H1 (cell line): Measurements from ENCODE around the gene TUBB1.

Experiments
- CBX5 ChIP-seq: fragments of 300-800, 300-1000 bp; sonication (generic); IDR thresholded peaks from 2 replicates; pipeline ENCODE4 v1.7.1; 2016; ENCODE audit warnings: antibody characterized with exemption, low read length, low read depth
- CTCF ChIP-seq, 3 experiments: IDR thresholded peaks; 1 replicate in 2 of 3; 2 replicates in 1 of 3; pipeline versions ENCODE4 v1.5.1 to v1.6.1; 2011; ENCODE audit warnings: low read length in 3 of 3, mild to moderate bottlenecking in 3 of 3, inconsistent platforms in 2 of 3, low read depth in 1 of 3, moderate library complexity in 1 of 3; ENCODE audit not compliant: insufficient read depth in 1 of 3; ENCODE audit errors: control extremely low read depth in 1 of 3
- KDM5A ChIP-seq: fragments of 200-600 bp; IDR thresholded peaks from 2 replicates; pipeline ENCODE4 v1.7.1; 2012; ENCODE audit warnings: mild to moderate bottlenecking, low read length, inconsistent platforms, mixed read lengths
- POLR2AphosphoS5 ChIP-seq: IDR thresholded peaks from 2 replicates; pipeline ENCODE4 v1.6.1; 2011; ENCODE audit warnings: low read depth, low read length
- SIN3A ChIP-seq, 2 experiments: IDR thresholded peaks in 1 of 2; conservative IDR thresholded peaks in 1 of 2; 2 replicates each; pipeline ENCODE4 v1.6.1; 2011 to 2012; ENCODE audit warnings: low read length in 2 of 2, improper control_type of control experiment in 1 of 2, low read depth in 1 of 2, mild to moderate bottlenecking in 1 of 2
- TAF7 ChIP-seq: optimal IDR thresholded peaks from 2 replicates; pipeline ENCODE3; 2011; ENCODE audit warnings: low read depth, mild to moderate bottlenecking, inconsistent platforms, low read length, moderate library complexity, borderline replicate concordance
- USF2 ChIP-seq: IDR thresholded peaks from 2 replicates; pipeline ENCODE4 v1.6.1; 2011; ENCODE audit warnings: low read length, improper control_type of control experiment
- YY1 ChIP-seq: IDR thresholded peaks from 2 replicates; pipeline ENCODE4 v1.6.1; 2011; ENCODE audit warnings: low read depth, mild to moderate bottlenecking, low read length

GRCh38 chr20:58995461-58996225 lies 23.6 kb upstream of the TUBB1 start:
- TF ChIP-seq CBX5: no peak
- TF ChIP-seq YY1: no peak
- TF ChIP-seq KDM5A: no peak
- no peak for TF ChIP-seq CTCF (IDR thresholded peaks at IDR 0.05; ENCODE audit: control extremely low read depth in 1 of 3, insufficient read depth in 1 of 3, low read depth in 1 of 3, low read length in 3 of 3)
- no peak for TF ChIP-seq TAF7
- TF ChIP-seq USF2: no peak
- TF ChIP-seq POLR2AphosphoS5: no peak
- TF ChIP-seq SIN3A (conservative IDR thresholded peaks at IDR 0.05 in 1 of 2, IDR thresholded peaks at IDR 0.05 in 1 of 2; ENCODE audit: low read depth in 1 of 2, low read length in 2 of 2): no peak; a peak in 1 of 4 replicates
